DOHH2 (cell line): ENCODE data around the gene THBS3.

Experiments
- H3F3A ChIP-seq: fragments of 200-600 bp; sonication (generic), shearing (Covaris generic); 2 replicates; pipeline ENCODE4 v1.6.0; 2016; ENCODE audit warnings: antibody characterized with exemption, mild to moderate bottlenecking; ENCODE audit not compliant: control insufficient read depth, insufficient read depth
- H3K27ac ChIP-seq: fragments of 200-600 bp; sonication (generic); 2 replicates; pipeline ENCODE4 v1.5.1; 2014; ENCODE audit warnings: low read depth, mild to moderate bottlenecking, low read length, moderate library complexity
- H3K27me3 ChIP-seq: fragments of 200-600 bp; sonication (generic); 2 replicates; pipeline ENCODE4 v1.6.1; 2014; ENCODE audit warnings: mild to moderate bottlenecking, low read length, mixed read lengths; ENCODE audit not compliant: control insufficient read depth
- H3K36me3 ChIP-seq: fragments of 200-600 bp; sonication (generic); 2 replicates; pipeline ENCODE4 v1.6.1; 2014; ENCODE audit warnings: mild to moderate bottlenecking, low read length, moderate library complexity, mixed read lengths; ENCODE audit not compliant: control insufficient read depth
- H3K4me1 ChIP-seq: fragments of 200-600 bp; sonication (generic); 2 replicates; pipeline ENCODE4 v1.6.1; 2014; ENCODE audit warnings: mild to moderate bottlenecking, low read length, mixed read lengths; ENCODE audit not compliant: control insufficient read depth
- H3K4me2 ChIP-seq: fragments of 200-600 bp; sonication (generic); 2 replicates; pipeline ENCODE4 v1.6.0; 2014; ENCODE audit warnings: mild to moderate bottlenecking, low read length, moderate library complexity
- H3K4me3 ChIP-seq: fragments of 200-600 bp; sonication (generic); 2 replicates; pipeline ENCODE4 v1.5.1; 2014; ENCODE audit warnings: mild to moderate bottlenecking, low read length, mixed read lengths
- H3K79me2 ChIP-seq: fragments of 200-600 bp; sonication (generic); 2 replicates; pipeline ENCODE4 v1.6.1; 2014; ENCODE audit warnings: mild to moderate bottlenecking, low read length, mixed read lengths; ENCODE audit not compliant: control insufficient read depth
- H3K9me2 ChIP-seq: fragments of 200-600 bp; sonication (generic); replicated peaks from 2 replicates; pipeline ENCODE4 v1.6.1; 2014; ENCODE audit warnings: mild to moderate bottlenecking, low read length, mixed read lengths; ENCODE audit not compliant: control insufficient read depth
- H3K9me3 ChIP-seq: fragments of 200-600 bp; sonication (generic); 2 replicates; pipeline ENCODE4 v1.6.1; 2014; ENCODE audit warnings: antibody characterized with exemption, low read length, mixed read lengths; ENCODE audit not compliant: control insufficient read depth, insufficient read depth
- H4K20me1 ChIP-seq: fragments of 200-600 bp; sonication (generic); 2 replicates; pipeline ENCODE4 v1.6.0; 2014; ENCODE audit warnings: low read depth, mild to moderate bottlenecking, antibody characterized with exemption, low read length, moderate library complexity; ENCODE audit not compliant: control insufficient read depth, insufficient read depth
- EZH2phosphoT487 ChIP-seq: fragments of 200-600 bp; sonication (generic); IDR thresholded peaks from 2 replicates; pipeline ENCODE4 v1.6.1; 2017; ENCODE audit warnings: borderline replicate concordance, mild to moderate bottlenecking, antibody characterized with exemption, low read length, moderate library complexity, mixed read lengths
- TF ChIP-seq, protein P1 (sequence below): fragments of 200-600 bp; sonication (generic); IDR thresholded peaks from one replicate; pipeline ENCODE4 v1.5.1; 2014; ENCODE audit warnings: antibody characterized with exemption, mild to moderate bottlenecking, low read depth, low read length; ENCODE audit not compliant: poor library complexity, severe bottlenecking

The THBS3 gene

DNA sequence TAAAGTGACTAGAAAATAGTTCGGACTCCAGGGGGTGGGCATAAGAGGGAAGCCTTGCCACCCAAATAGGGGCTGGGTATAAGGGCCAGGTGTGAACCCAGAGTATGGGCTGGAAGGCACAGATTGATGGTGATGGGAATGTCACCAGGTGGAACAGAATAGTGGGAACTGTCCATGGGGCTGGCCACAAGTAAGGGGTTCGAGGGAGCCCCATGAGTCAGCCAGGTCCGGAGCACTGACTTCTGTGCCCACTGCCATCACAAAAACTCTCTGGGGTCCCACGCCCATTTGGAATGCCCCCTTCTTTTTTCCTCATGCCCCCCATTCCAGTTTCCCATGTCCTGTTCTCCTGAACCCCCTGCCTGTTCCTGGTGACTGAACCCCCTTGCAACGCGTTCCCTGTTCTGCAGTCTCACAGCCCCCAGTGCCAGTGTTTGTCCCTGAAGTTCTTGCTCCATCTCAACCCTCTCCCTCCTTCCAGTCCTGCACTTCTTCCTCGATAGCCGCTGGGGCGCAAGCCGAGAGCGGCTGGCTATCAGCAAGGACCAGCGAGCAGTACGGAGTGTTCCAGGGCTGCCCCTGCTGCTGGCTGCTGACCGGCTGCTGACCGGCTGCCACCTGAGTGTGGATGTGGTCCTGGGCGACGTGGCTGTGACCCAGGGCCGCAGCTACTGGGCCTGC lies 26.2 kb downstream of the THBS3 start:
- Histone ChIP-seq H3K4me1 (peaks cover 36% of the 10 kb centered on the region), H3K79me2 (no peaks in the 10 kb centered on the region), H4K20me1 (no peaks in the 10 kb centered on the region), H3K9me3 (no peaks in the 10 kb centered on the region), H3K36me3 (peaks cover 22% of the 10 kb centered on the region), H3K9me2 (no peaks in the 10 kb centered on the region), H3K4me2 (no peak overlapping the region), H3K4me3 (no peak overlapping the region), H3K27ac (no peak overlapping the region), H3K27me3 (no peaks in the 10 kb centered on the region), H3F3A (no peaks in the 10 kb centered on the region)
- TF ChIP-seq, protein P1, sequence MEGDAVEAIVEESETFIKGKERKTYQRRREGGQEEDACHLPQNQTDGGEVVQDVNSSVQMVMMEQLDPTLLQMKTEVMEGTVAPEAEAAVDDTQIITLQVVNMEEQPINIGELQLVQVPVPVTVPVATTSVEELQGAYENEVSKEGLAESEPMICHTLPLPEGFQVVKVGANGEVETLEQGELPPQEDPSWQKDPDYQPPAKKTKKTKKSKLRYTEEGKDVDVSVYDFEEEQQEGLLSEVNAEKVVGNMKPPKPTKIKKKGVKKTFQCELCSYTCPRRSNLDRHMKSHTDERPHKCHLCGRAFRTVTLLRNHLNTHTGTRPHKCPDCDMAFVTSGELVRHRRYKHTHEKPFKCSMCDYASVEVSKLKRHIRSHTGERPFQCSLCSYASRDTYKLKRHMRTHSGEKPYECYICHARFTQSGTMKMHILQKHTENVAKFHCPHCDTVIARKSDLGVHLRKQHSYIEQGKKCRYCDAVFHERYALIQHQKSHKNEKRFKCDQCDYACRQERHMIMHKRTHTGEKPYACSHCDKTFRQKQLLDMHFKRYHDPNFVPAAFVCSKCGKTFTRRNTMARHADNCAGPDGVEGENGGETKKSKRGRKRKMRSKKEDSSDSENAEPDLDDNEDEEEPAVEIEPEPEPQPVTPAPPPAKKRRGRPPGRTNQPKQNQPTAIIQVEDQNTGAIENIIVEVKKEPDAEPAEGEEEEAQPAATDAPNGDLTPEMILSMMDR, result no peak
- no peak for TF ChIP-seq EZH2phosphoT487

DNA sequence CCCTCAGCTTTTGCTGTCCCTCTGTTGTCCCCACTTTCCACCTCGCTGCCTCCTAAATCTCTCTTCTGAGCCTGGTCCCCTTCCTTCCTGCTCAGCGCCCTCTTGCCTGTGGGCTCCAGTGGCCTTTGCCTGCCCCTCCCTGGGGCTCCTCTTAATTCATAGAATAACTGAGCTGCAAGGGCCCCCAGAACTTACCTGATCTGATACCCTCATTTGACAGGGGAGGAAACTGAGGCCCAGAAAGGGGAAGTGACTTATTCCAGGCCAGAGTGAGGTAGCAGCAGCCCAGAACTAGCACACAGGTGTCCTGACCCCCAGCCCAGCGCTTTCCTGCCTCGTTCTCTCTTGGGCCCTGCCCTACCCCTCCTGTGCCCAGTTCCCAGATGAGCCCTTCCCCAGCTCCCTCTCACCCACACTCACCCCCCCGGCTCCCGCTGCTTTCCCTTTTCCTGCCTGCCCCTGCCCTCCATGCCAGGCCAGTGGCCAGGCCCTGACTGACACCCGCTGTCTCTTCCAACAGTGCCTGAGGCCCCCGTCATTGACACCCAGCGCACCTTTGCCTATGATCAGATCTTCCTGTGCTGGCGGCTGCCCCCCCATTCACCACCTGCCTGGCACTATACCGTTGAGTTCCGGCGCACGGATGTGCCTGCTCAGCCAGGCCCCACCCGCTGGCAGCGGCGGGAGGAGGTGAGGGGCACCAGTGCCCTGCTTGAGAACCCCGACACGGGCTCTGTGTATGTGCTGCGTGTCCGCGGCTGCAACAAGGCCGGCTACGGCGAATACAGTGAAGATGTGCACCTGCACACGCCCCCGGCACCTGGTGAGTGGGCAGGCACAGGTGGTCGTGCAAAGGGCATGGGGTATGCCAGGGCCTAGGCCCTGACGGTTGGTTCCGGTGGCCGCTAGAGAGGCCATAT lies 28.3 kb downstream of the THBS3 start:
- peaks cover 13% of the 10 kb centered on the region; the same call in 1 of the 2 replicates for H3F3A ChIP-seq
- no peak overlapping the region for H3K4me2 ChIP-seq
- H3K4me3 ChIP-seq, result no peak overlapping the region
- H3K9me3 ChIP-seq, result no peaks in the 10 kb centered on the region
- H3K4me1 ChIP-seq, result peaks cover 28% of the 10 kb centered on the region
- H3K79me2 ChIP-seq, result no peaks in the 10 kb centered on the region
- TF ChIP-seq, protein P1, result no peak
- no peak for TF ChIP-seq EZH2phosphoT487
- H3K27ac ChIP-seq, result no peak overlapping the region
- no peaks in the 10 kb centered on the region for H3K27me3 ChIP-seq
- peaks cover 22% of the 10 kb centered on the region for H3K36me3 ChIP-seq
- no peaks in the 10 kb centered on the region for H4K20me1 ChIP-seq
- H3K9me2 ChIP-seq, result no peaks in the 10 kb centered on the region

DNA sequence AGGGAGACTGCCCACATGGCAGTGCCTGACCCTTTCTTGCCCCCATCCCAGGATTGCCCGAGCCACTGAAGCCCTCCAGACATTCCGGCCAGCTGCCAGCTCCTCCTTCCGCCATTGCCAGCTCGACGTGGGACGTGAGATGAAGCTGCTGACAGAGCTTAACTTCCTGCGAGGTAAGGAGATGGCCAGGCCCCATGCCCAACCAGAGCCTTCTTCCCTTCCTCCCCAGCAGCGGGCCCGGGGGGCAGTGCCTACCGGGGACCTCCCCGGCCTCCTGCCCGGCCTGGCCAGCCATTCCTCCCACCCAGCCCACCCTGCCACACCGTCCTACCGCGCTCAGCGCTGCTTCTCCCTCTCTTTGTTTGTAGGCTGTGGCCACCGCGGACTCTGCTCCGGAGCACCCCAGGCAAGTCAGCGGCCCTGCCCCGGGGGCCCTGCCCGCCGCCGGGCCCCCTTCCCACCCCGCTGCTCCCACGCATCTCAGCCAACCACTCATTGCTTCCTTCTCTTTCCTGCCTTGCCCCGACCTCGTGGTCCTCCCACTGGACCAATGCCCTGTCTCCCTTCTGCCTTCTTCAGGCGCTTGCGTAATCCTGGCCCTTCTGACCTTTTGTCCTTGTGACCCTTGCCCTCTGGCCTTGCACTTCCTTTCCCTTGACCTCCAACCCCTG lies 29.1 kb downstream of the THBS3 start:
- no peak overlapping the region for H3K4me3 ChIP-seq
- TF ChIP-seq, protein P1, result no peak
- TF ChIP-seq EZH2phosphoT487, result no peak
- no peaks in the 10 kb centered on the region for H3K9me3 ChIP-seq
- no peaks in the 10 kb centered on the region for H3K9me2 ChIP-seq
- no peak overlapping the region for H3K4me2 ChIP-seq
- H3K36me3 ChIP-seq, result peaks cover 22% of the 10 kb centered on the region
- H3K79me2 ChIP-seq, result no peaks in the 10 kb centered on the region
- H3F3A ChIP-seq, result peaks cover 13% of the 10 kb centered on the region; the same call in 1 of the 2 replicates
- peaks cover 33% of the 10 kb centered on the region for H3K4me1 ChIP-seq
- no peaks in the 10 kb centered on the region for H4K20me1 ChIP-seq
- no peak overlapping the region for H3K27ac ChIP-seq
- no peaks in the 10 kb centered on the region for H3K27me3 ChIP-seq
